ENCODE data around the gene CHURC1. TPM values are rescaled to one million over a fixed set of nuclear protein-coding genes. Genes with fewer than 3 reads are reported as not detected.

Gene CHURC1
- total RNA-seq, 1 donor from 2014 or later, result 92.7 TPM

GRCh38 chr14:64919215-64919614, 5.0 kb downstream of the CHURC1 start:
- no peak for TF ChIP-seq CTCF (conservative IDR thresholded peaks at IDR 0.05; ENCODE audit: low read depth, low read length)
- DNase-seq (ENCODE audit: low read depth), result no peak
- no peak overlapping the region for H3K4me3 ChIP-seq (ENCODE audit: low read depth, low read length)

DNA sequence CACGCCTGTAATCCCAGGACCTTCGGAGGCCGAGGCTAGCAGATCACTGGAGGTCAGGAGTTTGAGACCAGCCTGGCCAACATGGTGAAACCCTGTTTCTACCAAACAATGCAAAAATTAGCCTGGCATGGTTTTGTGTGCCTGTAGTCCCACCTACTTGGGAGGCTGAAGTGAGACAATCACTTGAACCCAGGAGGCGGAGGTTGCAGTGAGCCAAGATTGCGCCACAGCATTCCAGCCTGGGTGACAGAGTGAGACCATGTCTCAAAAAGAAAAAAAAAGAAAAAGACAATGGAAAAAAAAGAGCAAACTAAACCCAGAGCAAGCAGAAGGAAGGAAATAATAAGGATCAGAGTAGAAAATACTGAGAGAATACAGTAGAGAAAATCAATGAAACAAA, 5.4 kb downstream of the CHURC1 start:
- DNase-seq (ENCODE audit: low read depth), result no peak
- H3K4me3 ChIP-seq (ENCODE audit: low read depth, low read length), result no peak overlapping the region
- TF ChIP-seq CTCF (conservative IDR thresholded peaks at IDR 0.05; ENCODE audit: low read depth, low read length), result no peak

DNA sequence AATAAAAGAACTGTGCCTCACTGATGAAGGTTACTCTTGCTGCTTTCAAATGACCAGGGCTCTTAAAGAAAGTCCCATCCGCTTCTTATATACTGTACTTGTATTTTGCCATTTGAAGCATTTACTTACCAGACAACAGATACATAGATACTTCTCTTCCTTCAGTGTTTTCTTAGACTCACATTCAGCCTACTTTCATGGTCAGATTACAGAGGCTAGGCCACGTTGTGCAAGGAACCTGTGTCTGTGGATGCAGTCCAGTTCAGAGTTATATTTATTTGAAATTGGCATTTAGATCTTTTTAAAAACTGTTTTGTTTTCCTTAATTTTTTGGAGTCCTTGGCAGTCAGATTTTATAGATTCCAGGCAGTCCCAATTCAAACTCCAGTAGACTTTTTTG, 6.2 kb downstream of the CHURC1 start:
- no peak for DNase-seq (ENCODE audit: low read depth)
- TF ChIP-seq CTCF (conservative IDR thresholded peaks at IDR 0.05; ENCODE audit: low read depth, low read length), result no peak
- no peak overlapping the region for H3K4me3 ChIP-seq (ENCODE audit: low read depth, low read length)

GRCh38 chr14:64923015-64923414, 8.8 kb downstream of the CHURC1 start:
- DNase-seq (ENCODE audit: low read depth), result no peak
- no peak for TF ChIP-seq CTCF (conservative IDR thresholded peaks at IDR 0.05; ENCODE audit: low read depth, low read length)
- no peak overlapping the region for H3K4me3 ChIP-seq (ENCODE audit: low read depth, low read length)

DNA sequence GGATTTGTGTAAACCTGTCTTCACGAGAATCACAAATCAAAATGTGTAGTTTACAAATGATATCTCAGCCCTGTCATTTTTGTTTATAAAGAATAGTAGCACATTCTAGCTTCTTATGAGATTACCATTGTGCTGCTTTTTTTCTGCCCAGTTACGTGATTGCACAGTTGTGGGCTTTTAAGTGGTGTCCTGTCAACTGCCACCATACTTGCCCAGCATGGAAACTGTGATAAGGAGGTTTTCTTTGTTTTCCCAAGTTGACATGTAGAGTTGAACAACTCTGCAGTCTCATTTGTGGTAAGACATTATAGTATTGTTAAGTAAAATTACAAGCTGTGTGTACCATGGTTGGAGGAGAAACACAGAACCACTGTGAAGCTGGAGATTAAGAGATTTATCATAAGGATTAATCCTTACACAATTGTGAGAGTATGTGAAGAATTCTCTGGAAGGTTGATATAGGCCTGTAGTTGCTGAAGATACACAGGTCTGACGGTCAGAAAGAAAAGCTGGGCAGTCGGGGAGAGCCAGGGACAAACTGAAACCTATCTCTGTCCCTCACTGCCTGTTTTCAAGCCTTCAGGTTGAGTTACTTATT, 12.2 kb downstream of the CHURC1 start:
- no peak for TF ChIP-seq CTCF (conservative IDR thresholded peaks at IDR 0.05; ENCODE audit: low read depth, low read length)
- no peak for DNase-seq (ENCODE audit: low read depth)
- no peak overlapping the region for H3K4me3 ChIP-seq (ENCODE audit: low read depth, low read length)

GRCh38 chr14:64927031-64927430, 12.8 kb downstream of the CHURC1 start:
- no peak for TF ChIP-seq CTCF (conservative IDR thresholded peaks at IDR 0.05; ENCODE audit: low read depth, low read length)
- H3K4me3 ChIP-seq (ENCODE audit: low read depth, low read length), result no peak overlapping the region
- no peak for DNase-seq (ENCODE audit: low read depth)

DNA sequence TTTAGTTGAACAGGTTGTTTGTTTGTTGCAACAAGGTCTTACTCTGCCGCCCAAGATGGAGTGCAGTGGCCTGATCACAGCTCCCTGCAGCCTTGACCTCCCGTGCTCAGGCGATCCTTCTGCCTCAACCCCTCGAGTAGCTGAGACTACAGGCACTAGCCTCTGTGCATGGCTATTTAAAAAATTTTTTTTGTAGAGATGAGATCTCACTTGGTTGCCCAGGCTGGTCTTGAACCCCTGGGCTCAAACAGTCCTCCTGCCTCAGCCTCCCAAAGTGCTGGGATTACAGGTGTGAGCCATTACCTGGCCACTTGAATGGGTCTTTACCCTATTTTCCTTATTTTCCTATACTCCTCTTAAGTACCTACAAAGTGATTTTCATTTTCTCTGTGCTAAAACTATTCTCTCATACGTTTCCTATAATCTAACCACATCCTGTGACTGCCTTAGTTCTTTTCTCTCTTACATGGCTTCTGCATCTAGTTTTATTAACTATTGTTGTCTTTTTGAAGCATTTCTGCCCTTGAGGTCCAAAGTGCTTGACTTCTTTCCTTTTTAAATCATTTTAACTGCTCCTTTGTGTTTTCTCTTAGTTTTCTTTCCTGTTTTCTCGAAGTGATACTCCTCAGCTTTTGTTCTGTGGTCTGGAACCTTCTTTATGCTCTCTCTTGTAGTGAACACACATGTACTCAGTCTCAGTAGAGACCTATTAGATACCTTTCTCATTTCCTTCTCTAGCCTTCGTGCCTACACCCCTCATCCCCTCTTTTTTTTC, 14.2 kb downstream of the CHURC1 start:
- TF ChIP-seq CTCF (conservative IDR thresholded peaks at IDR 0.05; ENCODE audit: low read depth, low read length), result no peak
- no peak for DNase-seq (ENCODE audit: low read depth)

More for the DNA sequence above, 14.2 kb downstream of the CHURC1 start:
- no peak overlapping the region for H3K4me3 ChIP-seq (ENCODE audit: low read depth, low read length)

Measured in epithelial cell of proximal tubule (primary cell).